ENCODE data around the gene CDH13.

CDH13 gene

GRCh38 chr16:82936941-82937551 lies 310.3 kb downstream of the CDH13 start:
- no peak for DNase-seq (ENCODE audit: low read depth in 3 of 3, low spot score in 1 of 3)

- no peak for DNase-seq (ENCODE audit: low read depth in 3 of 3, low spot score in 1 of 3)
Measured at GRCh38 chr16:82937926-82938520, 311.3 kb downstream of the CDH13 start.

DNA sequence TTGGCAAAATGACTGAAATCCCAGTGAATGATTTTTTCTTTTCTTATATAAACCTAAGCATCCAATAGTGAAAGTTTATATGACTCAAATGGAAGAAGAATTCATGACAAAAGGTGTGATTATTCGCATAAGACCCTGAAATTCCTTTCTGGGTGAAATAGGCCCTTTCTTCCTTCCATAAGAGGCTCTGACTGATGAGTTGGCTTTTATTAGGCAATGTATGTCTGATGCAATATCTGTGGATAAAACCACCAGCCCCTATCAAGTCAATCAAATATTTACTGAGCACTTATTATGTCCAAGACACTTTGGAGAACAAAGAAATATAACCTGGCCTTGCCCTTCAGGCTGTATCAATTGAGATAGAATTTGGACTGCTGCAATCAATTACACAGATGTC lies 316.6 kb downstream of the CDH13 start:
- DNase-seq (ENCODE audit: low read depth in 3 of 3, low spot score in 1 of 3), result no peak

DNA sequence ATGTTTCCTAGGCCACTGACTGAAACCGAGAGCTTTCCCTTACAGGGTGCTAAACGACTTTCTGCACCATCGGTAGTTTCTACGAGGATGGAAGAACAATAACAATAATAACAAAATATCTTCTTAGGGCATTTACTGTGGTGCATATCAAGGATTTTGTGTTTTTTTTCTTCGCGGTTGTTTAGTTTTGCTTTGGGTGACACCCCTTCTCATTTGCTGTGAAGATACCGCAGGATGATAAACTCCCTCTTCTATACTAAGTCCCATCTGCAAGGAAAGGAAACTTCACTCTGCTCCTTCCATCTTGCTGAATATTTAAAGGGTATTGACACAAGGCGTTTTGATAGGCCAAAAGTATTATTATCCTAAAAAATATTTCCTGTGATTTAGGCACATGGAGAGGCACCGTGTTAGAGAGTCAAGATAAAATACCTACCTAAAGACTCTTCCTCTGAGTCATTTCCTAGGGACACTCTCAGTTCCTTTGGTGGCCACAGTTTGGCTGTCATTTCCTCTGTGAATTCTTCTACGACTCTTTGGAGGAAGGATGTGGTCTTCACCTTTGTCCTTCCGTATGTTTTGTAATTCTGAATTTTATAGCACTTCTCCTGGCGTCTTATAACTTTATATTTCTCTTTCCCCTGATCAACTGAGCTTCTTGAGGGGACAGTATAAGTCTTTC lies 318.8 kb downstream of the CDH13 start:
- DNase-seq (ENCODE audit: low read depth in 3 of 3, low spot score in 1 of 3), result no peak

GRCh38 chr16:82947698-82948097 lies 320.9 kb downstream of the CDH13 start:
- no peak for DNase-seq (ENCODE audit: low read depth in 3 of 3, low spot score in 1 of 3)

DNA sequence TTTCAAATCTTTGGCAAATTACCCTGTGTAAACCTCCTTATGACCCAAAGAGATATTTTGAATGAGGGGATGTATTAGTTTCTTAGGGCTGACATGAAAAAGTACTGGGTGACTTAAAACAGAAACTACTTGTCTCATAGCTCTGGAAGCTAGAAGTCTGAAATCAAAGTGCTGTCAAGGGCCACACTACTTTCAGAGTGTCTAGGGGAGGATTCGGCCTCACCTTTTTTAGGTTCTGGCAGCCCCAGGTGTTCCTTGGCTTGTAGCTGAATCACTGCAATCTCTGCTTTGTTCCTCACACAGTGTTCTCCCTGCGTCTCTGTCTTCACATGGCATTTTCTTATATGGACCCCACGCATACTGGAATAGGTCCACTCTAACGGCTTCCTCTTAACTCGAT lies 322.2 kb downstream of the CDH13 start:
- DNase-seq (ENCODE audit: low read depth in 3 of 3, low spot score in 1 of 3), result no peak

DNA sequence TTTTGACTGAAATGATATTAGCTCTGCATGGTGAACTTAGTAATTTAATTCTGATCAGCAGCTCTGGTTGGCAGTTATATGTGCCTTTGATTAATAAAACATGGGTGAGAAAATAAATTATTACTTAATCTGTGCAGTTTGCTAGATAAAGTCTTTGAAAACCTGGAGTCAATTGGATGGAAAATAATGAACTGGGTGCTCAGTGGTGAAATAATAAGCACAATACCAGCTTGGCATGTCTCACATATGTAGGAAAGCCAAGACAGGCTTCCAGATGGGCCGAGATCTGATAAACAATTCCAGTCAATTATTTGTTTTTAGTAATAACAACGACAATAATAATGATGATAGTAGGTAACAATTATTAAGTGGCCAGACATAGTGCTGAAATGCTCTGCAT lies 326.7 kb downstream of the CDH13 start:
- DNase-seq (ENCODE audit: low read depth in 3 of 3, low spot score in 1 of 3), result no peak

DNA sequence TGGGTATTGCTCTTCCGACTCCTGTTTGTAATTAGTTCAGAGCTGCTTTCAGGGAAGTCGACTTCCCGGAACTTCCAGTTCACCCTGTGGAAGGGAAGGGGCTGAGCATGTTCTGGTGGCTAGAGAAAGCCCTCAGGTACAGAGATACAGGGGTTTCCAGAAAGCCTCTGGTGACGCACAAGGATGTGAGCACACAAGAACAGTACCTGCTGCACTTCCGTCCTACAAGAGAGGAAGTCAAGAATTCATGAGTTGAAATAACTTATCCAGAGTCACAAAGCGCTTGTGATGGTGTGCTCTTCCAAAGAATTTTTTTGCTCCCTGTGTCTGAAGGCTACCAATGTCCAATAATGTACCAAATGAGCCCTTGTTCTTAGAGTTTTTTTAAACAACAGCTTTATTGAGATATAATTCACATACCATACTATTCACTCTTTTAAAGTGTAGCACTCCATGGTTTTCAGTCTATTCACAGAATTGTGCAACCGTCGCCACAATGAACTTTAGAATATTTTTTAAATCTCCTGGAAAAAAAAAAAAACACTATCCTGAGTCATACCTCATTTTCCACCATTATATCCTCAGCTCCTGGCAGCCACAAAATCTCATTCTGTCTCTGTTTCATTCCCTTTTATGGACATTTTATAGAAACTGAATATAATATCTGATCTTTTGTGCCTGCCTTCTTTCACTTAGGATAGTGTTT lies 327.6 kb downstream of the CDH13 start:
- no peak for DNase-seq (ENCODE audit: low read depth in 3 of 3, low spot score in 1 of 3)

DNA sequence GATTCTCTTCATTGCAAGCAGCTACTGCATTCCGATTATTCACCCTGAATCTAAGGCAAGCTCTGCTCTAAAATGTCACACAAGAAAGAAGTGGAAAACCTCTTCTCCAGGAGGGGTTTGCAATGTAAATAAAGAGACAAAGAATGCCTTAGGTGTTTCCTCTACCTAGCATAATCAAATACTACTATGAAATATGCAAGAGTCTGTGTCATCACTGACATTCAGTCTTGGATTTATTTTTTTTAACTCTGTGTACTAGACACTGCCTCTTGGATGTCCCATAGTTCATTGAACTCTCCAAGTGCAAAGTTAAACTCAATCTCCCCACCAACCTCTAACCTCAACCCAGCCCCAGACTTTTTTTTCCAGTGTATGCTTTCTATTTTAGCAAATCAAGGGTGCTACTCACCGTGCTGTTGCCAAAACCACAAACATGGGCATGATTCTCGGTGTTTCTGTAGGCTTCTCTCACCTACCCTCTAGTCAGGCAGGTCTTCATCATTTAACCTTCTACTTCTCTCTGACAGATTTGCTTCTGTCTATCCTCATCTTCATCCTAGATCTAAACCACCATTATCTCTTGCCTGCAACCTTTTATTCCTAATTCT lies 329.1 kb downstream of the CDH13 start:
- DNase-seq (ENCODE audit: low read depth in 3 of 3, low spot score in 1 of 3), result no peak

DNA sequence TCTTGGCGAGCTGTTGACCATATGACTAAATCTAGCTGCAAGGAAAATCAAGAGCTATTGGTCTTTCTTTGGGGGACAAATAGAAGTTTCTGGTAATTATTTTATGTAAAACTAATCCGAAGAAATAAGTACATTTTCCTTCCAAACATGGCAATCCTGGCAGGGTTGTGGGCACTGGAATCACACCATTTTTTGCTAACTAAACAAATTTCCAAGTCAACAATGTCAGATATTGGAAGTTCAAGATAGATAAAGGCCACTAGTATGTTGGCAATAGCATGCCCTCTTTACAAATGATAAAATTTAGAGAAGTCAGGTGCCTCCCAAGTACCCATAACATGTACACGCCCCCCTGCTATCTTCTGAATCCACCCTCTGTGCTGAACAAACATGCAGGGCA lies 330.4 kb downstream of the CDH13 start:
- DNase-seq (ENCODE audit: low read depth in 3 of 3, low spot score in 1 of 3), result no peak

GRCh38 chr16:82960918-82961317 lies 334.1 kb downstream of the CDH13 start:
- no peak for DNase-seq (ENCODE audit: low read depth in 3 of 3, low spot score in 1 of 3)

DNA sequence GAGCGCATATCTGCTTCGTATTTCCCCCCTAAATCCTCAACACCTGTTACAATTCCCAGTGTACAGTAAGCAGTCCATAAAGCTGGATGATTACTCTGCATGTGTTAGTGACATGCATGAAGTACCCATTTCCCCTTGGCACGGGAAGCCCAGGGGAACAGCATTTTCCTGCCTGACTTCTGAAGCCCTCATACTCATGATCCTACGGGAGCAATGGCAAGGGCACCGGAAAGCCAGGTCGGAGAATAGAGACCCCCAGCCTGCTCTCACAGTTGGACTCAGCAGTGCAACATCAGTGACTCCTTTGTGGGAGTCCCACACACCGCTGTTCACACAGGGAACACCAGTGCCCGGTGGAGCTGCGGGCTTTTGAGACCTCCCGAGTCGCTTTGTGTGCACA lies 336.9 kb downstream of the CDH13 start:
- DNase-seq (ENCODE audit: low read depth in 3 of 3, low spot score in 1 of 3), result no peak

- DNase-seq (ENCODE audit: low read depth in 3 of 3, low spot score in 1 of 3), result no peak
Measured at GRCh38 chr16:82965808-82966207, 339.0 kb downstream of the CDH13 start.

DNA sequence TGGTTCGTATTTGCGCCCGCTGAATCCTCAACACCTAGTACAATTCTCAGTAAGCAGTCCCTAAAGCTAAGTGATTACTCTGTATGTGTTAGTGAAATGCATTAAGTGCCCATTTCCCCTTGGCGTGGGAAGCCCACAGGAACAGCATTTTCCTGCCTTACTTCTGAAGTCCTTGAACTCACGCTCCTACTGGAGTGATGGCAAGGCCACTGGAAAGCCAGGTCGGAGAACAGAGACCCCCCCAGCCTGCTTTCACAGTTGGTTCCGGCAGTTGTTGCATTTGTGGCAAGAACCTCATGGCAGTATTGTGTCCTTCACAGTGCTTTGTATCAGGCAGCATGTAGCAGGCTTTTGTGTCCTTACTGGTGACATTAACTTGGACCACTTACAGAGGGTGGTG lies 340.7 kb downstream of the CDH13 start:
- DNase-seq (ENCODE audit: low read depth in 3 of 3, low spot score in 1 of 3), result no peak

DNA sequence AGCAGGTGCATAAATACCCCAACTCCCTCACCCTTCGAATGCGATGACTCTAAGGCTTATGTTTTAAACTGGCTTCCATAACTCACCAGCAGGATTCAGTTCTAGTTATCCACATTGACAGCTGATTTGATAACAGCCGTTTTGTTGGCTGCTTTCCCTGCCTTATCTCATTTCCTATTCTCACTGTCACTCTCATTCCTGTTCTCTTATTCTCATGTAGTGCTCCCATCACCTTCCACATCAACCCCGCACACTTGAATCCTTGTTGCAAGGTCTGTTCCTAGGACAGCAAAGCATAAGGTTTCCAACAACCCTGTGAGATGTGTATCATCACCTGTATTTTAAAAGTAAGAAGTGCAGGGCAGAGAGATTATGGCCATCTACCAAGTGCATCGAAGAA lies 344.4 kb downstream of the CDH13 start:
- no peak for DNase-seq (ENCODE audit: low read depth in 3 of 3, low spot score in 1 of 3)

GRCh38 chr16:82972331-82972919 lies 345.7 kb downstream of the CDH13 start:
- no peak for DNase-seq (ENCODE audit: low read depth in 3 of 3, low spot score in 1 of 3)

- no peak for DNase-seq (ENCODE audit: low read depth in 3 of 3, low spot score in 1 of 3)
Measured at GRCh38 chr16:82979406-82980111, 352.8 kb downstream of the CDH13 start.

DNA sequence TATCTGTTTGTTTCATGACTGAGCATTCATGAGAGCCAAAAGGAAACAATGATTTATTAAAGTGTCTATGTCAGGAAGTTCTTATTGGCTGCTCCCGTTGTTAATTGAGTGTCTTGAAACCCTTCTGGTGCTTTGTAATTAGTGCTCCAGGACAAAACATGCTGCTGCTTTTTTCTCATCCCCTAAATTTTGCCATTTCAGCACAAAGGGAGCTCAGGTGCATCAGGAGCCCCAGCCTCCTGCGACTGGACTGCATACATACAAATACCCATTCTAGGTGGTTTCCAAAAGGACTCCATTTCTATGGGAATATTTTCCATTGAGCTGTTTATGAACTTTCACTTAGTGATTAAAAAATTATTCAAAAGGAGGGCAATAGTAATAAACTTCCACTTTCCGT lies 354.0 kb downstream of the CDH13 start:
- no peak for DNase-seq (ENCODE audit: low read depth in 3 of 3, low spot score in 1 of 3)

DNA sequence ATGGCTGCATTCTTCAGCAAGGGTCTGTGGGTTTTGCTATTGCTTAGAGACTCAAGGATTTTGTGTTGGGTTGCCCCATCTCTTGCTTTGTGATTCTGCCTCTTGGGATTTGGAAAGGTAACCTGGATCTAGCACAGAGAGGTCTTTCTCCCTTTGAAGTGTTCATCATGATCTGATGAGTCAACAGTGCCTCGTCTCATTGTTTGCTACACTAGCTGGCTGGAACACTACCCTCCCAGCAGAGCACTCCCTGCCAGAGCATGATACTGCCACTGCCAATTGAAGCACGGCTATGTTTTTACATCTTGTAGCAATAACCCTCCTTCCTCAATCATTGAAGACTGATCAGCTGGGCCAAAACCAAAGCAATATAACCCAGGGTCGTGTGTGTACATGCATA lies 361.0 kb downstream of the CDH13 start:
- no peak for DNase-seq (ENCODE audit: low read depth in 3 of 3, low spot score in 1 of 3)

DNA sequence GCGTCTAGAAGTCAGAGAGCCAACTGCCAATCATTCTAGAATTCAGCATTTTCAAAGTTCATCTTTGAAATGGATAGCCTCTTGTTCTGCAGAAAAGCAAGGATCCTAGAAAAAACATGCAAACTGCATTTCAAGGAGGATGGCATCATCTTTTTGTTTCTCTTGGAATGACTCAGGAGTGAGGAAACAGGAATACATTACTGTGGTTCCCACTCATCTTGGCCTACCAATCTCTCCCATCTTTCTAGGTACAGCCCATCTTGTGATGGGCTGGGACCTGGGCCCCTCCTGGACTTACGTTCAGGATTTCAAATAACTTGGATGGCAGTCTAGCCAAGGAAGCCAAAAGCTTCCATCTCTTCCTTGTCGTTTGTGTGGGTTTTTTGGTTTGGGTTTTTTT lies 363.4 kb downstream of the CDH13 start:
- no peak for DNase-seq (ENCODE audit: low read depth in 3 of 3, low spot score in 1 of 3)

DNA sequence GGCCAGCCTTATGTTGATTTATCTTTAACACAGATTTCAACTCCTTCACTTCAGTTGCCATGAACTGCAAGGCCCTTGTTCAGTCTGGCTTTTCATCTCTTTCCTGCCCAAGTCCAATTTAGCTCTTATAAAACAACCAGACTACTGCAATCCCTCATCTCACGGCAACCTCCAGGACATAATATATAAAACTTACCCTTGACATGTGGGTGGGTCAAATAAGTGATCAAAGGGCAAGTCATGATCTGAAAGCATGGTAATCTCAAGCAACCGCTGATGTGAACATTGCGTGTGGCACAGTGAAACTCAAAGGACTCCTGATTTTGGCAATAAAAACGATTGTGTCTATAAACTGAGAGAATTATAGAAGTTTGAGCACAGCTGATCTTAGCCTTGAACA lies 364.6 kb downstream of the CDH13 start:
- no peak for DNase-seq (ENCODE audit: low read depth in 3 of 3, low spot score in 1 of 3)
